Gastrocnemius medialis (tissue), 4 donors: ENCODE data around the gene SYNPR.

Source experiments
- POLR2A ChIP-seq, 2 donors: fragments of 450-650 bp; IDR thresholded peaks; one replicate each; pipeline ENCODE4 v1.6.1; 2017; ENCODE audit warnings: antibody characterized with exemption in 2 of 2, mild to moderate bottlenecking in 2 of 2, moderate library complexity in 2 of 2
- TF ChIP-seq, protein P1 (sequence below), 5 experiments: fragments of 450-650 bp in 3 of 5; fragments of 200-600 bp in 2 of 5; sonication (generic) in 2 of 5; IDR thresholded peaks in 4 of 5; conservative IDR thresholded peaks in 1 of 5; 1 replicate in 4 of 5; 2 replicates in 1 of 5; pipeline ENCODE4 v1.5.1; 2016 to 2019; ENCODE audit warnings: antibody characterized with exemption in 5 of 5, mild to moderate bottlenecking in 3 of 5, moderate library complexity in 3 of 5

DNA sequence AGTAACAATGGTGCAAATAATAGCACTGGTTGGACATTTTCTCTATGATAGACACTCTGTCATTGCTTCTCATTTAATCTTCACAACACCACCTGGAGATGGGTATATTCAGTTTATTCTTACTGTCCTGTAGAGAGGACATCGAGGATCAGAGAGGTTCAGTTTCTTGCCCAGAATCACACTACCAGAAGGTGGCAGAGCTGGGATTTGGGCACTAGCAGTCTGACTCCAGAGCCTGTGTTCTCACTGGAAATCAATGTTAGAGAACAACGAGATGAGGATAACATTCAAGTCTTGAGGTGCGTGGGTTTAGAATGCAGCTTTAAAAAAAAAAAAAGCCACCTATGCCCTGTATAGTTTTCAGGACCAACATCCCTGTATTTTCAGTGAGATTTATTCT is 127.8 kb downstream of the SYNPR start:
- TF ChIP-seq, protein P1, sequence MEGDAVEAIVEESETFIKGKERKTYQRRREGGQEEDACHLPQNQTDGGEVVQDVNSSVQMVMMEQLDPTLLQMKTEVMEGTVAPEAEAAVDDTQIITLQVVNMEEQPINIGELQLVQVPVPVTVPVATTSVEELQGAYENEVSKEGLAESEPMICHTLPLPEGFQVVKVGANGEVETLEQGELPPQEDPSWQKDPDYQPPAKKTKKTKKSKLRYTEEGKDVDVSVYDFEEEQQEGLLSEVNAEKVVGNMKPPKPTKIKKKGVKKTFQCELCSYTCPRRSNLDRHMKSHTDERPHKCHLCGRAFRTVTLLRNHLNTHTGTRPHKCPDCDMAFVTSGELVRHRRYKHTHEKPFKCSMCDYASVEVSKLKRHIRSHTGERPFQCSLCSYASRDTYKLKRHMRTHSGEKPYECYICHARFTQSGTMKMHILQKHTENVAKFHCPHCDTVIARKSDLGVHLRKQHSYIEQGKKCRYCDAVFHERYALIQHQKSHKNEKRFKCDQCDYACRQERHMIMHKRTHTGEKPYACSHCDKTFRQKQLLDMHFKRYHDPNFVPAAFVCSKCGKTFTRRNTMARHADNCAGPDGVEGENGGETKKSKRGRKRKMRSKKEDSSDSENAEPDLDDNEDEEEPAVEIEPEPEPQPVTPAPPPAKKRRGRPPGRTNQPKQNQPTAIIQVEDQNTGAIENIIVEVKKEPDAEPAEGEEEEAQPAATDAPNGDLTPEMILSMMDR (IDR thresholded peaks at IDR 0.05 in 4 of 5, conservative IDR thresholded peaks at IDR 0.05 in 1 of 5): no peak
- no peak for TF ChIP-seq POLR2A (IDR thresholded peaks at IDR 0.05)
